GM06990 (cell line): ENCODE measurements around the gene SLC12A8.

Experiments
- DNase-seq: peaks from one replicate; pipeline ENCODE4 v3.0.0-alpha.2; 2011; ENCODE audit not compliant: insufficient read length; ENCODE audit errors: extremely low read depth
- H3K27me3 ChIP-seq: replicated peaks from 2 replicates; pipeline ENCODE4 v1.6.0; 2011; ENCODE audit warnings: low read length; ENCODE audit not compliant: control insufficient read depth, insufficient read depth
- H3K36me3 ChIP-seq: 2 replicates; pipeline ENCODE4 v1.5.1; 2011; ENCODE audit warnings: low read length; ENCODE audit not compliant: control insufficient read depth, insufficient read depth
- H3K4me3 ChIP-seq: replicated peaks from 2 replicates; pipeline ENCODE4 v1.5.1; 2011; ENCODE audit warnings: low read depth, mild to moderate bottlenecking, control low read depth, low read length
- CTCF ChIP-seq: IDR thresholded peaks from 2 replicates; pipeline ENCODE4 v1.5.1; 2011; ENCODE audit warnings: low read length, control low read depth, mild to moderate bottlenecking, inconsistent platforms; ENCODE audit not compliant: insufficient read depth, poor library complexity, severe bottlenecking

The SLC12A8 gene

GRCh38 chr3:125146626-125147490 is 65.7 kb downstream of the SLC12A8 start:
- no peak for TF ChIP-seq CTCF
- Histone ChIP-seq H3K27me3 (no peaks in the 10 kb centered on the region), H3K4me3 (no peak overlapping the region), H3K36me3 (no peaks in the 10 kb centered on the region)
- peak; percentile 67 for DNase-seq

- no peak for TF ChIP-seq CTCF
- DNase-seq = no peak
- Histone ChIP-seq H3K36me3 (no peaks in the 10 kb centered on the region), H3K27me3 (no peaks in the 10 kb centered on the region), H3K4me3 (no peak overlapping the region)
Observed at GRCh38 chr3:125145751-125146475, 66.6 kb downstream of the SLC12A8 start.

GRCh38 chr3:125144653-125145314 is 67.8 kb downstream of the SLC12A8 start:
- Histone ChIP-seq H3K36me3 (no peaks in the 10 kb centered on the region), H3K27me3 (no peaks in the 10 kb centered on the region), H3K4me3 (no peak overlapping the region)
- no peak for TF ChIP-seq CTCF
- no peak for DNase-seq

GRCh38 chr3:125143982-125144652 is 68.4 kb downstream of the SLC12A8 start:
- no peaks in the 10 kb centered on the region for H3K36me3 ChIP-seq
- H3K27me3 ChIP-seq = no peaks in the 10 kb centered on the region
- no peak overlapping the region for H3K4me3 ChIP-seq
- DNase-seq = no peak
- no peak for TF ChIP-seq CTCF

GRCh38 chr3:125143538-125143937 is 69.0 kb downstream of the SLC12A8 start:
- Histone ChIP-seq H3K36me3 (no peaks in the 10 kb centered on the region), H3K4me3 (no peak overlapping the region), H3K27me3 (no peaks in the 10 kb centered on the region)
- DNase-seq = no peak
- no peak for TF ChIP-seq CTCF
